HepG2 (cell line): ENCODE data around the gene ABCC1. TPM values are rescaled to one million over a fixed set of nuclear protein-coding genes. Genes with fewer than 3 reads are reported as not detected.

Experiments
- ATM ChIP-seq: fragments of 450-650 bp; IDR thresholded peaks from 2 replicates; pipeline ENCODE4 v1.7.1; 2017; ENCODE audit warnings: mild to moderate bottlenecking, borderline replicate concordance
- CBX1 ChIP-seq: IDR thresholded peaks from one replicate; pipeline ENCODE4 v1.6.1; 2016; ENCODE audit warnings: antibody characterized with exemption, low read depth
- GABPA ChIP-seq, 2 experiments: IDR thresholded peaks; 2 replicates each; pipeline ENCODE4 v1.6.1; 2011 to 2016; ENCODE audit warnings: low read depth in 2 of 2, low read length in 1 of 2, missing biosample characterization in 1 of 2, missing genetic modification characterization in 1 of 2
- GATAD2A ChIP-seq: IDR thresholded peaks from 2 replicates; pipeline ENCODE4 v1.6.1; 2016
- ISX ChIP-seq: sonication (generic); formaldehyde crosslinking; conservative IDR thresholded peaks from 2 replicates; pipeline ENCODE4 v1.5.0; 2020; ENCODE audit warnings: missing genetic modification reagents
- ONECUT2 ChIP-seq: sonication (generic); formaldehyde crosslinking; IDR thresholded peaks from 2 replicates; pipeline ENCODE4 v1.4.0; 2020; ENCODE audit warnings: missing genetic modification reagents
- PRPF4 ChIP-seq: fragments of 200-400 bp; formaldehyde crosslinking; IDR thresholded peaks from 2 replicates; pipeline ENCODE4 v1.6.1; 2016; ENCODE audit warnings: low read length, low read depth; ENCODE audit not compliant: poor library complexity, severe bottlenecking
- RFX1 ChIP-seq: fragments of 450-650 bp; IDR thresholded peaks from 2 replicates; pipeline ENCODE4 v1.6.1; 2017
- TAF15 ChIP-seq: fragments of 200-400 bp; formaldehyde crosslinking; IDR thresholded peaks from one replicate; pipeline ENCODE4 v1.6.1; 2018; ENCODE audit warnings: mild to moderate bottlenecking, low read depth, low read length; ENCODE audit not compliant: poor library complexity, severe bottlenecking
- TBP ChIP-seq: sonication (generic); formaldehyde crosslinking; IDR thresholded peaks from 2 replicates; pipeline ENCODE4 v1.5.0; 2020; ENCODE audit warnings: missing genetic modification reagents
- TBX3 ChIP-seq: fragments of 450-650 bp; IDR thresholded peaks from 2 replicates; pipeline ENCODE4 v1.6.1; 2017; ENCODE audit warnings: antibody characterized with exemption, mild to moderate bottlenecking, inconsistent platforms, borderline replicate concordance
- ZBTB20 ChIP-seq: sonication (generic); formaldehyde crosslinking; IDR thresholded peaks from 2 replicates; pipeline ENCODE4 v1.8.1; 2023; ENCODE audit warnings: missing genetic modification reagents, low read depth, mild to moderate bottlenecking, borderline replicate concordance
- ZFP41 ChIP-seq: sonication (generic); formaldehyde crosslinking; IDR thresholded peaks from 2 replicates; pipeline ENCODE4 v1.4.0; 2020; ENCODE audit warnings: mild to moderate bottlenecking, missing genetic modification reagents, borderline replicate concordance
- ZNF3 ChIP-seq: IDR thresholded peaks from 2 replicates; pipeline ENCODE4 v1.7.0; 2017; ENCODE audit warnings: inconsistent platforms
- ZNF713 ChIP-seq: sonication (generic); formaldehyde crosslinking; IDR thresholded peaks from 2 replicates; pipeline ENCODE4 v1.4.0; 2020; ENCODE audit warnings: mild to moderate bottlenecking, missing genetic modification reagents
- ZNF781 ChIP-seq: sonication (generic); formaldehyde crosslinking; IDR thresholded peaks from 2 replicates; pipeline ENCODE4 v1.5.1; 2020; ENCODE audit warnings: borderline replicate concordance, mild to moderate bottlenecking, missing genetic modification reagents; ENCODE audit errors: not compliant biosample characterization
- polyA plus RNA-seq, 8 experiments: library from polyadenylated mRNA; depleted of rRNA in 3 of 8; stranded (reverse) in 7 of 8; unstranded in 1 of 8; fragments of >200 nt; fragmentation: Illumina TruSeq in 4 of 8; extraction: Trizol in 4 of 8; gene quantifications; 2 replicates each; pipeline versions ENCODE4 v1.2.1 to v1.2.3, GENCODE V29; 2011 to 2016; ENCODE audit warnings: low read depth in 4 of 8, missing spikeins in 1 of 8, mixed read lengths in 1 of 8; ENCODE audit not compliant: insufficient read depth in 1 of 8
- total RNA-seq, 5 experiments: library from RNA; depleted of rRNA; stranded (reverse); fragments of >200 nt; fragmentation: Illumina TruSeq; extraction: Trizol; gene quantifications; 2 replicates each; pipeline ENCODE4 v1.2.3, GENCODE V29; 2016; ENCODE audit warnings: low read depth in 1 of 5
- TF ChIP-seq, protein P1 (sequence below): IDR thresholded peaks from 2 replicates; pipeline ENCODE4 v1.6.1; 2012; ENCODE audit warnings: low read depth, low read length, improper control_type of control experiment
- TF ChIP-seq, protein P2 (sequence below): sonication (generic); formaldehyde crosslinking; conservative IDR thresholded peaks from 2 replicates; pipeline ENCODE4 v1.8.1; 2023; ENCODE audit warnings: missing genetic modification reagents
- TF ChIP-seq, protein P3 (sequence below): sonication (generic); formaldehyde crosslinking; IDR thresholded peaks from 2 replicates; pipeline ENCODE4 v1.4.0; 2020; ENCODE audit warnings: missing genetic modification reagents
- TF ChIP-seq, protein P4 (sequence below): sonication (generic); formaldehyde crosslinking; IDR thresholded peaks from 2 replicates; pipeline ENCODE4 v1.5.1; 2020; ENCODE audit warnings: mild to moderate bottlenecking, missing genetic modification reagents, moderate library complexity

The ABCC1 gene
- total and polyA plus RNA-seq, 2 of the 13 experiments (the other 11 are each of a cell fraction or from before 2014, with no cell fraction given) = 13.0 to 30.6 TPM

DNA sequence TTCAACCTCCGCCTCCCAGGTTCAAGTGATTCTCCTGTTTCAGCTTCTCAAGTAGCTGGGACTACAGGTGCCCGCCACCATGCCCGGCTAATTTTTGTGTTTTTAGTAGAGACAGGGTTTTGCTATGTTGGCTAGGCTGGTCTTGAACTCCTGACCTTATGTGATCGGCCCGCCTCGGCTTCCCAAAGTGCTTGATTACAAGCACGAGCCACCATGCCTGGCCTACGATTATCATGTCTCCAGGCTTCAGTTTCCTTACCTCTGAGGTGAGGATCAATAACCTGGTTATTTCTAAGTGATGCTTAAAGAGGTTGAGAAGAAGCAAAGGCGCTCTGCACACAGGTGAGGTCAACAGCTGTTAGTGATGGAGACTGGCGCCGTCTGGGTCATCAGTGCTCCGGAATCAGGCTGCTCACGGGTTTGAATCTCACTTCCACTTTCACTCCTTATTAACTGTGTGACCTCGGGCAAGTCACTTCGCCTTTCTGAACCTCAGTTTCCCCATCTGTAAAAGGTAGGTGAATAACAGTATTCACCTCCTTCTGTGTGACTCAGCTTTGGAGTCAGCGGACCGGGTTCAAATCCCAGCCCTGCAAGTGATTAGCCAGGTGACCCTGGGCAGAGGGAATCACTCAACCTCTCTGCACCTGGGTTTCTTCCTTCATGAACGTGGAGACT is 745 bp upstream of the ABCC1 start (continued):
- TF ChIP-seq, protein P1, sequence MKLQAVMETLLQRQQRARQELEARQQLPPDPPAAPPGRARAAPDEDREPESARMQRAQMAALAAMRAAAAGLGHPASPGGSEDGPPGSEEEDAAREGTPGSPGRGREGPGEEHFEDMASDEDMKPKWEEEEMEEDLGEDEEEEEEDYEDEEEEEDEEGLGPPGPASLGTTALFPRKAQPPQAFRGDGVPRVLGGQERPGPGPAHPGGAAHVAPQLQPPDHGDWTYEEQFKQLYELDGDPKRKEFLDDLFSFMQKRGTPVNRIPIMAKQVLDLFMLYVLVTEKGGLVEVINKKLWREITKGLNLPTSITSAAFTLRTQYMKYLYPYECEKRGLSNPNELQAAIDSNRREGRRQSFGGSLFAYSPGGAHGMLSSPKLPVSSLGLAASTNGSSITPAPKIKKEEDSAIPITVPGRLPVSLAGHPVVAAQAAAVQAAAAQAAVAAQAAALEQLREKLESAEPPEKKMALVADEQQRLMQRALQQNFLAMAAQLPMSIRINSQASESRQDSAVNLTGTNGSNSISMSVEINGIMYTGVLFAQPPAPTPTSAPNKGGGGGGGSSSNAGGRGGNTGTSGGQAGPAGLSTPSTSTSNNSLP = no peak
- TF ChIP-seq GABPA (IDR thresholded peaks at IDR 0.05; ENCODE audit: low read depth, low read length) (no peak), GABPA (CRISPR knock-in tag; IDR thresholded peaks at IDR 0.05; ENCODE audit: low read depth) (no peak), RFX1 (no peak), TBX3 (no peak), ZNF713 (CRISPR knock-in tag) (no peak), ISX (CRISPR knock-in tag) (no peak), CBX1 (no peak), ZNF3 (CRISPR knock-in tag) (no peak), ONECUT2 (CRISPR knock-in tag) (no peak), ZFP41 (CRISPR knock-in tag) (no peak), TBP (CRISPR knock-in tag) (no peak), PRPF4 (peak; percentile 19), GATAD2A (CRISPR knock-in tag) (peak; percentile 52), ZBTB20 (CRISPR knock-in tag) (no peak), ZNF781 (CRISPR knock-in tag) (no peak), ATM (no peak), TAF15 (no peak)
- TF ChIP-seq, protein P2, sequence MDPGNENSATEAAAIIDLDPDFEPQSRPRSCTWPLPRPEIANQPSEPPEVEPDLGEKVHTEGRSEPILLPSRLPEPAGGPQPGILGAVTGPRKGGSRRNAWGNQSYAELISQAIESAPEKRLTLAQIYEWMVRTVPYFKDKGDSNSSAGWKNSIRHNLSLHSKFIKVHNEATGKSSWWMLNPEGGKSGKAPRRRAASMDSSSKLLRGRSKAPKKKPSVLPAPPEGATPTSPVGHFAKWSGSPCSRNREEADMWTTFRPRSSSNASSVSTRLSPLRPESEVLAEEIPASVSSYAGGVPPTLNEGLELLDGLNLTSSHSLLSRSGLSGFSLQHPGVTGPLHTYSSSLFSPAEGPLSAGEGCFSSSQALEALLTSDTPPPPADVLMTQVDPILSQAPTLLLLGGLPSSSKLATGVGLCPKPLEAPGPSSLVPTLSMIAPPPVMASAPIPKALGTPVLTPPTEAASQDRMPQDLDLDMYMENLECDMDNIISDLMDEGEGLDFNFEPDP (CRISPR knock-in tag) = no peak
- TF ChIP-seq, protein P3, sequence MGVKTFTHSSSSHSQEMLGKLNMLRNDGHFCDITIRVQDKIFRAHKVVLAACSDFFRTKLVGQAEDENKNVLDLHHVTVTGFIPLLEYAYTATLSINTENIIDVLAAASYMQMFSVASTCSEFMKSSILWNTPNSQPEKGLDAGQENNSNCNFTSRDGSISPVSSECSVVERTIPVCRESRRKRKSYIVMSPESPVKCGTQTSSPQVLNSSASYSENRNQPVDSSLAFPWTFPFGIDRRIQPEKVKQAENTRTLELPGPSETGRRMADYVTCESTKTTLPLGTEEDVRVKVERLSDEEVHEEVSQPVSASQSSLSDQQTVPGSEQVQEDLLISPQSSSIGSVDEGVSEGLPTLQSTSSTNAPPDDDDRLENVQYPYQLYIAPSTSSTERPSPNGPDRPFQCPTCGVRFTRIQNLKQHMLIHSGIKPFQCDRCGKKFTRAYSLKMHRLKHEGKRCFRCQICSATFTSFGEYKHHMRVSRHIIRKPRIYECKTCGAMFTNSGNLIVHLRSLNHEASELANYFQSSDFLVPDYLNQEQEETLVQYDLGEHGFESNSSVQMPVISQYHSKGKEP = no peak
- TF ChIP-seq, protein P4, sequence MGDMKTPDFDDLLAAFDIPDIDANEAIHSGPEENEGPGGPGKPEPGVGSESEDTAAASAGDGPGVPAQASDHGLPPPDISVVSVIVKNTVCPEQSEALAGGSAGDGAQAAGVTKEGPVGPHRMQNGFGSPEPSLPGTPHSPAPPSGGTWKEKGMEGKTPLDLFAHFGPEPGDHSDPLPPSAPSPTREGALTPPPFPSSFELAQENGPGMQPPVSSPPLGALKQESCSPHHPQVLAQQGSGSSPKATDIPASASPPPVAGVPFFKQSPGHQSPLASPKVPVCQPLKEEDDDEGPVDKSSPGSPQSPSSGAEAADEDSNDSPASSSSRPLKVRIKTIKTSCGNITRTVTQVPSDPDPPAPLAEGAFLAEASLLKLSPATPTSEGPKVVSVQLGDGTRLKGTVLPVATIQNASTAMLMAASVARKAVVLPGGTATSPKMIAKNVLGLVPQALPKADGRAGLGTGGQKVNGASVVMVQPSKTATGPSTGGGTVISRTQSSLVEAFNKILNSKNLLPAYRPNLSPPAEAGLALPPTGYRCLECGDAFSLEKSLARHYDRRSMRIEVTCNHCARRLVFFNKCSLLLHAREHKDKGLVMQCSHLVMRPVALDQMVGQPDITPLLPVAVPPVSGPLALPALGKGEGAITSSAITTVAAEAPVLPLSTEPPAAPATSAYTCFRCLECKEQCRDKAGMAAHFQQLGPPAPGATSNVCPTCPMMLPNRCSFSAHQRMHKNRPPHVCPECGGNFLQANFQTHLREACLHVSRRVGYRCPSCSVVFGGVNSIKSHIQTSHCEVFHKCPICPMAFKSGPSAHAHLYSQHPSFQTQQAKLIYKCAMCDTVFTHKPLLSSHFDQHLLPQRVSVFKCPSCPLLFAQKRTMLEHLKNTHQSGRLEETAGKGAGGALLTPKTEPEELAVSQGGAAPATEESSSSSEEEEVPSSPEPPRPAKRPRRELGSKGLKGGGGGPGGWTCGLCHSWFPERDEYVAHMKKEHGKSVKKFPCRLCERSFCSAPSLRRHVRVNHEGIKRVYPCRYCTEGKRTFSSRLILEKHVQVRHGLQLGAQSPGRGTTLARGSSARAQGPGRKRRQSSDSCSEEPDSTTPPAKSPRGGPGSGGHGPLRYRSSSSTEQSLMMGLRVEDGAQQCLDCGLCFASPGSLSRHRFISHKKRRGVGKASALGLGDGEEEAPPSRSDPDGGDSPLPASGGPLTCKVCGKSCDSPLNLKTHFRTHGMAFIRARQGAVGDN (CRISPR knock-in tag) = no peak
